Lung (tissue), 12 donors: ENCODE results near the gene IGLL1. TPM values are rescaled to one million over a fixed set of nuclear protein-coding genes. Genes with fewer than 3 reads are reported as not detected.

Source experiments
- ATAC-seq: fragments of 200-7000 bp; cut with Tn5 transposase; one replicate; pipeline ENCODE4 v1.9.1; 2020; ENCODE audit warnings: moderate number of reproducible peaks; ENCODE audit not compliant: insufficient read depth, low FRiP score
- DNase-seq, 3 donors: peaks; one replicate each; pipeline ENCODE4 v3.0.0-alpha.2; 2013 to 2017
- H3K27ac ChIP-seq, 2 donors: one replicate each; pipeline ENCODE4 v1.5.1; 2013; ENCODE audit warnings: mild to moderate bottlenecking in 2 of 2, moderate library complexity in 2 of 2, control low read depth in 1 of 2, inconsistent platforms in 1 of 2, low read depth in 1 of 2, low read length in 1 of 2
- H3K27me3 ChIP-seq, 3 donors: one replicate each; pipeline ENCODE4 v1.5.1; 2013; ENCODE audit warnings: low read length in 2 of 3; ENCODE audit not compliant: control insufficient read depth in 3 of 3, insufficient read depth in 3 of 3
- H3K36me3 ChIP-seq, 4 donors: one replicate each; pipeline ENCODE4 v1.5.1; 2013; ENCODE audit warnings: low read length in 4 of 4, mild to moderate bottlenecking in 1 of 4, moderate library complexity in 1 of 4; ENCODE audit not compliant: control insufficient read depth in 4 of 4, insufficient read depth in 4 of 4
- H3K4me1 ChIP-seq, 5 donors: one replicate each; pipeline ENCODE4 v1.5.1; 2013; ENCODE audit warnings: low read length in 5 of 5, mild to moderate bottlenecking in 2 of 5, moderate library complexity in 1 of 5; ENCODE audit not compliant: control insufficient read depth in 5 of 5, insufficient read depth in 5 of 5
- H3K4me3 ChIP-seq: one replicate; pipeline ENCODE4 v1.5.1; 2013; ENCODE audit warnings: mild to moderate bottlenecking, control low read depth, moderate library complexity
- H3K9ac ChIP-seq, 2 donors: one replicate each; pipeline ENCODE4 v1.5.1; 2013; ENCODE audit warnings: low read length in 2 of 2, control low read depth in 1 of 2; ENCODE audit not compliant: insufficient read depth in 1 of 2
- H3K9me3 ChIP-seq, 4 donors: one replicate each; pipeline ENCODE4 v1.5.1; 2013; ENCODE audit warnings: low read length in 3 of 4, mild to moderate bottlenecking in 1 of 4, moderate library complexity in 1 of 4; ENCODE audit not compliant: control insufficient read depth in 4 of 4, insufficient read depth in 3 of 4
- CTCF ChIP-seq: IDR thresholded peaks from 2 replicates; pipeline ENCODE4 v1.5.1; 2012; ENCODE audit warnings: mild to moderate bottlenecking; ENCODE audit errors: control extremely low read depth, extremely low read depth
- WGBS, 2 donors: extraction: QIAGEN DNeasy Blood & Tissue Kit; methylation state at CpG; one replicate each; pipeline ENCODE4 v1.1.7; 2013; 5-methylcytosine and 5-hydroxymethylcytosine counted together
- polyA plus RNA-seq, 2 donors: library from polyadenylated mRNA; stranded (reverse); fragments of 200-250 nt; gene quantifications; one replicate each; pipeline ENCODE4 v1.2.1, GENCODE V29; 2013
- total RNA-seq, 2 donors: library from RNA; depleted of rRNA in 1 of 2; stranded (reverse); fragments of >200 nt in 1 of 2; gene quantifications; one replicate each; pipeline ENCODE4 v1.2.1, GENCODE V29; 2014 to 2021
- donor health status: control.
- donor health status: control.
- donor health status: Bipolar disorder and iron deficiency.
- donor health status: healthy.
- donor health status: DM: yes; HTN: yes; CAD: no.

Gene IGLL1
- total and polyA plus RNA-seq, 4 donors, result 0.16 to 0.28 TPM; not detected in 2

GRCh38 chr22:23527971-23528740, 51.9 kb downstream of the IGLL1 start:
- H3K4me3 ChIP-seq, result no peak overlapping the region
- WGBS, 2 donors, result 67 to 84% methylated on average over 19 of the region's 19 CpGs
- ATAC-seq (no peak), DNase-seq (no peak)
- peaks cover 0 to 51% (median 8%) of the 10 kb centered on the region in 5 donors for H3K4me1 ChIP-seq
- H3K36me3 ChIP-seq, result no peaks in the 10 kb centered on the region
- H3K27ac ChIP-seq, result no peak overlapping the region
- H3K9ac ChIP-seq, result no peak overlapping the region
- no peak for TF ChIP-seq CTCF
- H3K9me3 ChIP-seq, result no peaks in the 10 kb centered on the region
- H3K27me3 ChIP-seq, result no peaks in the 10 kb centered on the region

GRCh38 chr22:23526596-23527316, 53.3 kb downstream of the IGLL1 start:
- TF ChIP-seq CTCF, result no peak
- no peak overlapping the region for H3K9ac ChIP-seq
- no peak for DNase-seq
- H3K4me3 ChIP-seq, result no peak overlapping the region
- H3K27me3 ChIP-seq, result no peaks in the 10 kb centered on the region
- WGBS, 2 donors, result 88 to 94% methylated on average over 17 of the region's 17 CpGs
- H3K4me1 ChIP-seq, result peaks cover 0 to 48% (median 10%) of the 10 kb centered on the region in 5 donors
- ATAC-seq, result no peak
- H3K9me3 ChIP-seq, result no peaks in the 10 kb centered on the region
- no peaks in the 10 kb centered on the region for H3K36me3 ChIP-seq
- H3K27ac ChIP-seq, result no peak overlapping the region

- DNase-seq (no peak), ATAC-seq (no peak)
- Histone ChIP-seq H3K4me3 (no peak overlapping the region), H3K4me1 (peaks cover 0 to 47% (median 16%) of the 10 kb centered on the region in 5 donors), H3K27ac (no peak overlapping the region), H3K9me3 (no peaks in the 10 kb centered on the region), H3K9ac (no peak overlapping the region), H3K36me3 (no peaks in the 10 kb centered on the region), H3K27me3 (no peaks in the 10 kb centered on the region)
- TF ChIP-seq CTCF, result no peak
- 91 to 94% methylated on average over 11 of the region's 11 CpGs for WGBS, 2 donors
Measured at GRCh38 chr22:23525510-23525909, 54.6 kb downstream of the IGLL1 start.
